Right ventricle myocardium inferior (tissue), 1 donor: ENCODE data around the gene PEPD. TPM values are rescaled to one million over a fixed set of nuclear protein-coding genes. Genes with fewer than 3 reads are reported as not detected.
A peak's percentile ranks its signal among the peaks of the same experiment; 100 is the strongest.

Source experiments
- ATAC-seq: fragments of 200-7000 bp; cut with Tn5 transposase; one replicate; pipeline ENCODE4 v1.9.1; 2020; ENCODE audit warnings: mild to moderate bottlenecking, moderate library complexity
- DNase-seq: peaks from one replicate; pipeline ENCODE4 v3.0.0; 2021; ENCODE audit errors: missing footprints
- intact Hi-C: fragments of 100-400 bp; cut with DNase I; formaldehyde crosslinking; loops from one replicate; pipeline ENCODE4 v1.11.0; 2022
- total RNA-seq: library from RNA; stranded (reverse); fragmentation: NEBNext Ultra II Directional; extraction: Animal tissue kit (Norgen Biotek cat#: 25700); gene quantifications from one replicate; pipeline ENCODE4 v1.2.1, GENCODE V29; 2021
- donor health status: DM: no; HTN: yes; CAD: no; lungs with severe emphysema.

The PEPD gene
- total RNA-seq, 1 donor from 2014 or later, result 32.1 TPM

DNA sequence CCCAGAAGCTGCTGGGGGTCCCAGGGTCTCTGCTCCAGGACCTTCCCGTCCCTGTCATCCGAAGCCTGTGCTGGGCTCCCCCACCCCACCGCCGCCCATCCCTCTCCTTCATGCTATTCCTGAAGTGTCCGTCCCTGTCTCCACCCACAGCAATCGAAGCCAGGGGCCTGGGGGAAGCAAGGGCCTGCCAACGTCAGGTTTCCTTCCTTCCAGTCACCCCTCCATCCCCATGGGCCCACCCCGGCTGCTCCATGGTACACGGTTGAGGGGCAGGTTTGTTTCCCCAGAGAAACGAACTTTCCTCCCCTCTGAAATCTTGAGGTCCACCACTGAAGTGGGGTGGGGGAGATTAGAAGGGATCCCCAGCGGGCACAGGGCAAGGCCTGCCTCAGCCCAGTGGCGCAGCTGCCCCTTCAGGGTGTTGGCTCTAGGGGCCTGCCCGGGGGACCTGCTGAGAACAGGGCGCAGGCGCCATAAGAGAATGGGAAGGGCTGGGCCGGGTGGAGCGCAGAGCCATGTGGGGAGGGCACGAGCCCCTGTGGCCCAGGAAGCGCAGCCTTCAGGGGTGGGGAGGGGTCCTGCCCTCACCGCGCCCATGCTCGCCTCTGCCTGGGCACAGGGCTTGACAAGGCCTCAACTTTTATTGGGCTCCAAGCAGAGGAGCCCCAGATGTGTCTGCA is 132.0 kb downstream of the PEPD start:
- intact Hi-C loops, result loop anchor here (2.0 kb wide), 1 partner anchor 15 kb away; no protein-coding TSS in a partner anchor
- DNase-seq (no peak), ATAC-seq (no peak)

- DNase-seq (peak; percentile 76), ATAC-seq (peak; percentile 52)
These were observed 132.7 kb downstream of the PEPD start for GRCh38 chr19:33388725-33389420.

DNA sequence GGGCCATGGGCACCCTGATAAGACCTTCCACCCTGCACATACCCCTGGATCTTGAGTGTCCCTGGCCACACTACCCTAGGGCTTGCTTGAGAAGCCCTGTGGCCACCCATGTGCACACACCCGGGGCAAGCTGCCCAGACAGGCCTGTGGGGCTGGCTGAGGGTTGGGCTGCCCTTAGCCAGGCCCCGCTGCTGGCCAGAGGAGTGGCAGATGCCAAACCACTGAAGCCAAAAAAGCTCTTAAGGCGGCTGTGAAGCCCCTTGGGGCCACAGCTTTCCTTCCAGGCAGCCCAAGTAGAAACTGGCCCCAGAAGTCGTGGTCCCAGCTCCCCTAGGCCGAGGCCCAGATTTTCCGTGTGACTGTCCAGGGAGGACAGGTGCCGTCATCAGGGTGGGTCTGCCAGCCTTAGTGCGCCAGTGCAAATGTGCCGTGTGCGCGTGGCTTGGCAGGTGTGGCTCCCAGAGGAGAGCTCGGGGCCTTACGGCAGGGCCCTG is 133.3 kb downstream of the PEPD start:
- ATAC-seq (peak; percentile 37), DNase-seq (peak; percentile 76)
- intact Hi-C loops, result loop anchor here (2.0 kb wide), 1 partner anchor 13 kb away; no protein-coding TSS in a partner anchor

More at GRCh38 chr19:33388725-33389420, 132.7 kb downstream of the PEPD start:
- intact Hi-C loops, result loop anchor here (2.0 kb wide), 1 partner anchor 14 kb away; no protein-coding TSS in a partner anchor

GRCh38 chr19:33387351-33388230 is 134.0 kb downstream of the PEPD start:
- intact Hi-C loops, result loop anchor here (2.0 kb wide), 1 partner anchor 13 kb away; no protein-coding TSS in a partner anchor
- DNase-seq (no peak), ATAC-seq (no peak)

DNA sequence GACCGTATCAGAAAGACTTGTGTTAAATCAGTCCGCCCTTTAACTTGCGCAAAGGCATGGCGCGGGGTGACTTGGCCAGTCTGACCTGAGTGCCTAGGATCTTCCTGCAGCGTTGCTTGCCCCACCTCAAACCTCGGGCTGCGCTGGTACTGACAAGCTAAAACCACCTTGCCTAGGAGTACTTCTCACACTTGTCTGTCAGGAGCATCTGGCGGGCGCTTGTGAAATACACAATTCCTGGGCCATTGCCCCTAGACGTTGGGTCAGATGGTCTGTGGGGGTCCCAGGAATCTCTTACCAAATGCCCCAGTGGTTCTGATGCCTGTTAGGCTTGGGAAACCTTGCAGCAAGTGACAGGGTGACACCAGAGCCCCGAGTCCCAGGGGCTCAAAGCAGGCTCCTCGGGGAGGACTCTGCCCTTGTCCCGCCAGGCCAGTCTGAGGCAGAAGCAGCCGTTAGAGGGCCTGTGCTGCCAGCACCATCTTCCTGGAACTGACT is 135.2 kb downstream of the PEPD start:
- DNase-seq, result no peak
- no peak for ATAC-seq
- intact Hi-C loops, result no loop called here

- ATAC-seq, result peak; percentile 40
- peak; percentile 79 for DNase-seq
- intact Hi-C loops, result no loop called here
These were observed 135.6 kb downstream of the PEPD start for GRCh38 chr19:33385956-33386355.

GRCh38 chr19:33384983-33385382 is 136.6 kb downstream of the PEPD start:
- ATAC-seq, result no peak

GRCh38 chr19:33383720-33384292 is 137.8 kb downstream of the PEPD start:
- intact Hi-C loops, result no loop called here
- DNase-seq (no peak), ATAC-seq (no peak)

More at GRCh38 chr19:33384983-33385382, 136.6 kb downstream of the PEPD start:
- intact Hi-C loops, result no loop called here
- DNase-seq, result no peak

DNA sequence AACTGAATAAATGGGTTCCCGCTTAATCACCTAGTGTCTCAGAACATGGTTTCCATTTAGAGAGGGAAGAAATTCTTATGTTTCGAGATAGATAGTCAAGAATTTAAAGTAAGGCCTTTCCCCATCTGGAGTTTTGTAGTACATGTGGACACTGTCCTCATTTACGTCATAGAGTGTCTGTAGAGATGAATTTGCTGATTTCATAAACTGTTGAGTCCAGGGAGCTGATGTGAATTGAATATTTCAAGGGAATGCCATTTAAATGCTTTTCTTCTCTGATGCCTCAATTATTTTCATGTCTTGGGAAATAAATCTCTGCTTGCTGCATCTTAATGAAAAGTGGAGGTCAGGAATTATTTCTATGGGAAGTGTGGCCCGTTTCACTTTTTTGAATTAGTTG is 138.6 kb downstream of the PEPD start:
- ATAC-seq, result no peak
- DNase-seq, result no peak
- intact Hi-C loops, result no loop called here

DNA sequence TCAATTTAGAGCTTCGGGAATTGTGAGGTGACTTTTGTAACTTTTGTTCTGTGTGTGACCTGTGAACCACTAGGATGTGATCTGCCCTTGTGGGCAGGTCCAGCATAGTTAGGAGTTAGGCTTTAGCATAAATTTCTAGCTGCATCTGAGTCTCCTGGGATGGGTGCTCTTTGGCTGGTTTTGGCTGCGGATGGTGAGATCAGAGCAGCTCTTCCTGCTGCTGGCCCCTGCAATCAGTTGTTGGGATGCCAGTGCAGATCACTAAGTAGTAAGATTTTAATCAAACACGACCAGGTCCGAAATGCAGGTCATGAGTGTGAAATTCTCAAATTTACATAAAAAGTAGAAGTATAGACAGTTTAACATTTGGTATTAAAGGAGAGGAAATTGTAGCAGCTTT is 139.6 kb downstream of the PEPD start:
- ATAC-seq (no peak), DNase-seq (no peak)
- intact Hi-C loops, result no loop called here

- no peak for DNase-seq
- ATAC-seq, result no peak
- intact Hi-C loops, result no loop called here
These were observed 140.5 kb downstream of the PEPD start for GRCh38 chr19:33381101-33381500.

DNA sequence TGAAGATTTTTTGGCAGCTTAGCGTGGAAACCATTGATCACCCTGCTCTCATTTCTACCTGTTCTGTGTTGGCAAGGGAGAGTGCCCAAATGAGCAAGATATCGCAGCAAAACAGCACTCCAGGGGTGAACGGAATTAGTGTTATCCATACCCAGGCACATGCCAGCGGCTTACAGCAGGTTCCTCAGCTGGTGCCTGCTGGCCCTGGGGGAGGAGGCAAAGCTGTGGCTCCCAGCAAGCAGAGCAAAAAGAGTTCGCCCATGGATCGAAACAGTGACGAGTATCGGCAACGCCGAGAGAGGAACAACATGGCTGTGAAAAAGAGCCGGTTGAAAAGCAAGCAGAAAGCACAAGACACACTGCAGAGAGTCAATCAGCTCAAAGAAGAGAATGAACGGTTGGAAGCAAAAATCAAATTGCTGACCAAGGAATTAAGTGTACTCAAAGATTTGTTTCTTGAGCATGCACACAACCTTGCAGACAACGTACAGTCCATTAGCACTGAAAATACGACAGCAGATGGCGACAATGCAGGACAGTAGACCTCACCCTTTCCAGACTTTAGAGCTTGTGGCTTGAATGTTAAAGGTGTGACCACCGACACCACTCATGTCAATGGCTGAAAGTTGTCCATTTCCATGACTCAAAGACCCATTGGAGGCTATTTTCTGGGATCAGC is 142.3 kb downstream of the PEPD start:
- DNase-seq (no peak), ATAC-seq (no peak)
- intact Hi-C loops, result loop anchor here (5.0 kb wide), 1 partner anchor 77 kb away; the partner anchor contains the start of gene CEBPA

DNA sequence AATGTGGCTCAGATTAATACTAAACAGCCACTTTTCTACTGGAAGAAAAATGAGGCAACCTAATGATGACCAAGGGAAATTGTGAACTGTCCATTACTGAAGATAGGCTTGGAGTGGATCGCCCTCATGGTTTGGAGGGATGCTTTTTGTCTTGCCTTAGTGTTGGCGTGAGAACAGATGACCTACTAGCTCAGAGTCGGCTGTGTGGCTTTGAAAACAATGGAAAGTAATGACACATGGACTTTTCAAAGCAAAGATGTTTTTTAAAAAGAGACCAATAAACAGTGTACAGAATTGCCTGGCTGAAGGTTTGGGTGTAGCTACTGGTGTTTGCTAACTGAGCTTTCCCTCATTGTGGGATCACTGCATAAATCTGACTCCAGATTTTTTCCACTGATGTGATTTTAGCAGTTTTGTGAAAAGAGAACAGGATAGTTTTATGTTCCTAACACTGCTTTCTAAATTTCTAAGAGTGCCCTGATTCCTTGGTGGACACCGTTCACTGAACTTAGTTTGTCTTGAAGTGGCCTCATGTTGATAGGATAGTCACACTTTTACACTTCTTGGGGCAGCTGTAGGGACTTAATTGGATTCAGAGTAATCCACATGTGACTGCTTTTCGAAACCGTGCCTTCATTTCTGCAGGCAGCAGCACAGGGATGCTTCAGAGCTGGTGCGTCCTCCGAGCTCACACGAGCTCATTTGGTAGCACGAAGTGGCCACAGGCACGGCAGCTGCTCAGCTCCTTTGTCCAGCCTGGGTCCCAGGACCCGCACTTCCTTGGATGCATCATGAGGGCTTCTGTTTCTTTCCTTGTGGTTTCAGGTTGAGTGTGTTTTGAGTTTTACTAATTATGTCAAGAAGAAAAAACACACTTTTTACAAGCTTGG is 143.8 kb downstream of the PEPD start:
- intact Hi-C loops, result loop anchor here (5.0 kb wide), 1 partner anchor 76 kb away; the partner anchor contains the start of gene CEBPA
- no peak for DNase-seq

GRCh38 chr19:33376941-33377557 is 144.5 kb downstream of the PEPD start:
- ATAC-seq (no peak), DNase-seq (no peak)
- intact Hi-C loops, result loop anchor here (5.0 kb wide), 1 partner anchor 75 kb away; the partner anchor contains the start of gene CEBPA

More for the DNA sequence above, 143.8 kb downstream of the PEPD start:
- no peak for ATAC-seq

- peak; percentile 88 for DNase-seq
- no peak for ATAC-seq
- intact Hi-C loops, result loop anchor here (5.0 kb wide), 1 partner anchor 74 kb away; the partner anchor contains the start of gene CEBPA
These were observed 145.2 kb downstream of the PEPD start for GRCh38 chr19:33376423-33376822.

- ATAC-seq (no peak), DNase-seq (no peak)
- intact Hi-C loops, result loop anchor here (2.0 to 5.0 kb wide), 2 partner anchors 13 to 73 kb away; partner anchors contain the start of gene CEBPA
These were observed 145.8 kb downstream of the PEPD start for GRCh38 chr19:33375837-33376159.
